HCT116 (cell line): ENCODE results near the gene AKAP12. TPM values are rescaled to one million over a fixed set of nuclear protein-coding genes. Genes with fewer than 3 reads are reported as not detected.

Source experiments
- ATAC-seq: fragments of 200-7000 bp; cut with Tn5 transposase; 2 replicates; pipeline ENCODE4 v1.9.1; 2020; ENCODE audit warnings: mild to moderate bottlenecking, moderate library complexity
- BruUV-seq: library from RNA; stranded (reverse); fragments of 400-500 nt; replicated peaks from 2 replicates; lab custom pipeline; 2021; lab: Mats Ljungman, UMichigan
- CTCF ChIA-PET: fragments of 300-600 bp; sonication (Branson Sonifier 250); formaldehyde crosslinking; loops from one replicate; lab custom pipeline; 2021; ENCODE audit warnings: antibody characterized with exemption; lab: Charles Lee
- POLR2A ChIA-PET: fragments of 300-600, 350-600 bp; sonication (Branson Sonifier 250); formaldehyde crosslinking; loops from one replicate; lab custom pipeline; 2021; ENCODE audit warnings: antibody characterized with exemption; lab: Charles Lee
- RAD21 ChIA-PET, 2 experiments: fragments of 300-600 bp; sonication (Branson Sonifier 250); formaldehyde crosslinking; loops; one replicate each; lab custom pipeline; 2023; ENCODE audit warnings: low total read pairs in 2 of 2; ENCODE audit not compliant: uncharacterized antibody in 2 of 2, unreplicated experiment in 2 of 2, low non-redundant PET in 1 of 2; lab: Charles Lee
- DNase-seq: peaks from one replicate; pipeline ENCODE4 v3.0.0-alpha.2; 2010; ENCODE audit warnings: low read depth, low spot score
- H2AFZ ChIP-seq: fragments of 200-600 bp; shearing (Covaris generic), sonication (generic); 2 replicates; pipeline ENCODE4 v1.6.1; 2017; ENCODE audit warnings: low read depth, mixed run types, mixed read lengths, antibody characterized with exemption, low read length; ENCODE audit not compliant: poor library complexity, severe bottlenecking
- H3K27ac ChIP-seq: 2 replicates; pipeline ENCODE4 v1.5.1; 2012; ENCODE audit warnings: low read depth, low read length
- H3K27me3 ChIP-seq: fragments of 200-600 bp; sonication (generic); 2 replicates; pipeline ENCODE4 v1.6.1; 2016; ENCODE audit warnings: mixed run types, low read length, mixed read lengths; ENCODE audit not compliant: insufficient read depth
- H3K36me3 ChIP-seq, 2 experiments: fragments of 200-500 bp in 1 of 2; fragments of 200-600 bp in 1 of 2; sonication (Bioruptor generic) in 1 of 2; sonication (generic) in 1 of 2; 2 replicates each; pipeline versions ENCODE4 v1.5.1 to v1.6.1; 2014 to 2016; ENCODE audit warnings: low read length in 2 of 2, inconsistent platforms in 1 of 2, mixed read lengths in 1 of 2, mixed run types in 1 of 2; ENCODE audit not compliant: insufficient read depth in 2 of 2, control insufficient read depth in 1 of 2
- H3K4me1 ChIP-seq, 2 experiments: fragments of 200-600 bp in 1 of 2; sonication (generic) in 1 of 2; 2 replicates each; pipeline versions ENCODE4 v1.5.1 to v1.6.1; 2012 to 2017; ENCODE audit warnings: low read length in 2 of 2, inconsistent platforms in 1 of 2, mild to moderate bottlenecking in 1 of 2, mixed read lengths in 1 of 2, mixed run types in 1 of 2, moderate library complexity in 1 of 2; ENCODE audit not compliant: insufficient read depth in 2 of 2, control insufficient read depth in 1 of 2
- H3K4me2 ChIP-seq: fragments of 200-600 bp; sonication (generic); 2 replicates; pipeline ENCODE4 v1.6.1; 2017; ENCODE audit warnings: mixed run types, low read length, mixed read lengths
- H3K4me3 ChIP-seq, 2 experiments: fragments of 200-600 bp in 1 of 2; sonication (generic) in 1 of 2; replicated peaks in 1 of 2; 2 replicates each; pipeline ENCODE4 v1.5.1; 2011 to 2016; ENCODE audit warnings: low read length in 2 of 2, control low read depth in 1 of 2, low read depth in 1 of 2, mild to moderate bottlenecking in 1 of 2, mixed read lengths in 1 of 2, mixed run types in 1 of 2
- H3K79me2 ChIP-seq: fragments of 200-600 bp; sonication (generic); 2 replicates; pipeline ENCODE4 v1.6.1; 2017; ENCODE audit warnings: mild to moderate bottlenecking, mixed run types, low read length, moderate library complexity, mixed read lengths; ENCODE audit not compliant: insufficient read depth
- H3K9ac ChIP-seq: fragments of 200-600 bp; sonication (generic); 2 replicates; pipeline ENCODE4 v1.6.1; 2016; ENCODE audit warnings: low read length, mixed read lengths
- H3K9me2 ChIP-seq: fragments of 200-600 bp; sonication (generic), shearing (Covaris generic); 2 replicates; pipeline ENCODE4 v1.6.1; 2017; ENCODE audit warnings: mixed run types, mild to moderate bottlenecking, moderate library complexity; ENCODE audit not compliant: insufficient read depth
- H3K9me3 ChIP-seq, 2 experiments: fragments of 200-500 bp in 1 of 2; fragments of 200-600 bp in 1 of 2; sonication (Bioruptor generic) in 1 of 2; sonication (generic) in 1 of 2; 2 replicates each; pipeline ENCODE4 v1.6.1; 2014 to 2017; ENCODE audit warnings: low read length in 2 of 2, mixed read lengths in 2 of 2, inconsistent platforms in 1 of 2, low read depth in 1 of 2, mild to moderate bottlenecking in 1 of 2, mixed run types in 1 of 2, moderate library complexity in 1 of 2; ENCODE audit not compliant: control insufficient read depth in 1 of 2, insufficient read depth in 1 of 2
- H4K20me1 ChIP-seq: fragments of 200-600 bp; sonication (generic), shearing (Covaris generic); 2 replicates; pipeline ENCODE4 v1.6.1; 2017; ENCODE audit warnings: mixed run types, mild to moderate bottlenecking, moderate library complexity; ENCODE audit not compliant: insufficient read depth
- ATF3 ChIP-seq: IDR thresholded peaks from 2 replicates; pipeline ENCODE4 v1.6.1; 2012
- CEBPB ChIP-seq: IDR thresholded peaks from 2 replicates; pipeline ENCODE4 v1.6.1; 2012; ENCODE audit warnings: low read depth
- CTCF ChIP-seq, 3 experiments: fragments of 200-600 bp in 1 of 3; sonication (generic) in 1 of 3; IDR thresholded peaks in 2 of 3; conservative IDR thresholded peaks in 1 of 3; 2 replicates each; pipeline ENCODE4 v1.5.1; 2012 to 2017; ENCODE audit warnings: low read depth in 2 of 3, low read length in 2 of 3, antibody characterized with exemption in 1 of 3, borderline replicate concordance in 1 of 3, control low read depth in 1 of 3, mild to moderate bottlenecking in 1 of 3, mixed read lengths in 1 of 3, mixed run types in 1 of 3, moderate library complexity in 1 of 3; ENCODE audit not compliant: insufficient read depth in 1 of 3
- EGR1 ChIP-seq: IDR thresholded peaks from 2 replicates; pipeline ENCODE4 v1.6.1; 2012; ENCODE audit warnings: low read depth
- ELF1 ChIP-seq: IDR thresholded peaks from 2 replicates; pipeline ENCODE4 v1.6.1; 2012; ENCODE audit warnings: low read depth, borderline replicate concordance
- POLR2AphosphoS5 ChIP-seq: IDR thresholded peaks from 2 replicates; pipeline ENCODE4 v1.6.1; 2011; ENCODE audit warnings: mild to moderate bottlenecking, low read depth, low read length, moderate library complexity
- SP1 ChIP-seq: IDR thresholded peaks from 2 replicates; pipeline ENCODE4 v1.6.1; 2012; ENCODE audit warnings: low read depth
- ZFX ChIP-seq: fragments of 450-650 bp; IDR thresholded peaks from 2 replicates; pipeline ENCODE4 v1.6.1; 2017
- ZNF274 ChIP-seq: fragments of 200-500 bp; sonication (Bioruptor generic); IDR thresholded peaks from 2 replicates; pipeline ENCODE4 v1.6.1; 2014; ENCODE audit warnings: mild to moderate bottlenecking, low read depth, low read length, inconsistent platforms
- intact Hi-C: fragments of 100-400 bp; cut with micrococcal nuclease; formaldehyde crosslinking; loops from 2 replicates; pipeline ENCODE4 v1.10.0; 2022
- total RNA-seq: library from RNA; stranded (reverse); gene quantifications from one replicate; pipeline ENCODE4 v1.2.1, GENCODE V29; 2021; ENCODE audit not compliant: unreplicated experiment

AKAP12 gene
- total RNA-seq, 1 experiment from 2014 or later = 1,220 TPM

- Histone ChIP-seq H3K4me1 (peaks cover 23 to 74% of the 10 kb centered on the region in 2 experiments), H3K36me3 (peaks cover 0 to 35% of the 10 kb centered on the region in 2 experiments; a peak in 2 of 4 replicates), H3K79me2 (peaks cover 99% of the 10 kb centered on the region), H2AFZ (no peak overlapping the region), H3K9me2 (no peaks in the 10 kb centered on the region), H3K27me3 (no peaks in the 10 kb centered on the region), H3K4me2 (peak overlapping the region; percentile 30), H3K9me3 (no peaks in the 10 kb centered on the region), H3K27ac (peak overlapping the region; percentile 65), H3K9ac (peak overlapping the region; percentile 5), H3K4me3 (no peak overlapping the region), H4K20me1 (peaks cover 7% of the 10 kb centered on the region; the same call in 1 of the 2 replicates)
- RAD21 ChIA-PET = interaction anchor here in 1 of 2 experiments (1.2 kb wide), 1 partner anchor 307 kb away, joined by 4 read pairs; no protein-coding TSS in a partner anchor
- POLR2A ChIA-PET = interaction anchor here (0.9 to 7.7 kb wide), 3 partner anchors 113 to 309 kb away, joined by 3 to 75 read pairs (median 43); no protein-coding TSS in a partner anchor
- DNase-seq = no peak
- no peak for TF ChIP-seq ZFX
- peak; percentile 28 for TF ChIP-seq SP1
- TF ChIP-seq CTCF (IDR thresholded peaks at IDR 0.05 in 2 of 3, conservative IDR thresholded peaks at IDR 0.05 in 1 of 3; ENCODE audit: borderline replicate concordance in 1 of 3, insufficient read depth in 1 of 3, low read depth in 2 of 3, low read length in 2 of 3) = 0 out of 6 replicates have a peak, but pooled peaks of 1 of the 3 experiments have one; percentile 16
- no peak for TF ChIP-seq ZNF274
- no peak for TF ChIP-seq POLR2AphosphoS5
- TF ChIP-seq EGR1 = peak; percentile 83
- TF ChIP-seq ATF3 = no peak
- TF ChIP-seq ELF1 = no peak
- no peak for TF ChIP-seq CEBPB
- ATAC-seq = peak; percentile 45
- CTCF ChIA-PET = interaction anchor here (0.7 to 1.6 kb wide), 4 partner anchors 304 to 431 kb away, joined by 3 to 6 read pairs (median 4); no protein-coding TSS in a partner anchor
- intact Hi-C loops = loop anchor here (5.0 kb wide), 2 partner anchors 115 to 195 kb away; no protein-coding TSS in a partner anchor
- BruUV-seq = no TSS peak
Measured at GRCh38 chr6:151322570-151322969, 82.8 kb downstream of the AKAP12 start.
